Stomach (tissue), 9 donors: ENCODE measurements around the gene BAIAP3. TPM values are rescaled to one million over a fixed set of nuclear protein-coding genes. Genes with fewer than 3 reads are reported as not detected.
A peak's percentile ranks its signal among the peaks of the same experiment; 100 is the strongest.

Experiments
- DNase-seq, 2 donors: peaks; one replicate each; pipeline versions ENCODE4 v3.0.0 to v3.0.0-alpha.2; 2013 to 2019
- H3K27ac ChIP-seq, 5 donors: fragments of 200-600 bp in 4 of 5; sonication (generic) in 4 of 5; one replicate each; pipeline ENCODE4 v1.5.1; 2013 to 2019; ENCODE audit warnings: mild to moderate bottlenecking in 1 of 5, moderate library complexity in 1 of 5
- H3K27me3 ChIP-seq, 3 donors: fragments of 200-600 bp; sonication (generic); one replicate each; pipeline ENCODE4 v1.5.1; 2017 to 2019; ENCODE audit warnings: mixed run types in 1 of 3
- H3K36me3 ChIP-seq, 4 donors: fragments of 200-600 bp; sonication (generic); 1 replicate in 3 of 4; 2 replicates in 1 of 4; pipeline ENCODE4 v1.5.1; 2016 to 2019
- H3K4me1 ChIP-seq, 4 donors: fragments of 200-600 bp; sonication (generic); one replicate each; pipeline ENCODE4 v1.5.1; 2016 to 2019
- H3K4me3 ChIP-seq, 4 donors: fragments of 200-600 bp; sonication (generic) in 3 of 4; one replicate each; pipeline ENCODE4 v1.5.1; 2016 to 2019; ENCODE audit warnings: mild to moderate bottlenecking in 1 of 4
- H3K9me3 ChIP-seq, 4 donors: fragments of 200-600 bp; sonication (generic); one replicate each; pipeline ENCODE4 v1.5.1; 2016 to 2019
- CTCF ChIP-seq, 7 experiments: fragments of 450-650 bp in 4 of 7; fragments of 200-600 bp in 3 of 7; sonication (generic) in 3 of 7; IDR thresholded peaks; one replicate each; pipeline ENCODE4 v1.5.1; 2016 to 2019; ENCODE audit warnings: antibody characterized with exemption in 7 of 7, control low read depth in 2 of 7, mild to moderate bottlenecking in 1 of 7
- EP300 ChIP-seq: sonication (generic); formaldehyde crosslinking; IDR thresholded peaks from one replicate; pipeline ENCODE4 v1.6.1; 2017; ENCODE audit warnings: antibody characterized with exemption
- POLR2A ChIP-seq, 4 donors: fragments of 450-650 bp; IDR thresholded peaks; one replicate each; pipeline ENCODE4 v1.6.1; 2016; ENCODE audit warnings: antibody characterized with exemption in 4 of 4, control low read depth in 2 of 4, mild to moderate bottlenecking in 1 of 4, moderate library complexity in 1 of 4
- POLR2AphosphoS5 ChIP-seq, 3 donors: sonication (generic); formaldehyde crosslinking; IDR thresholded peaks; one replicate each; pipeline ENCODE4 v1.6.1; 2016; ENCODE audit warnings: antibody characterized with exemption in 3 of 3
- WGBS, 5 donors: extraction: QIAGEN DNeasy Blood & Tissue Kit in 3 of 5; methylation state at CpG; one replicate each; pipeline versions ENCODE4 v1.1.5 to v1.1.7; 2013 to 2018; 5-methylcytosine and 5-hydroxymethylcytosine counted together
- intact Hi-C: fragments of 100-400 bp; cut with DNase I; formaldehyde crosslinking; loops from one replicate; pipeline ENCODE4 v1.15.1; 2023; ENCODE audit warnings: low total_unique reads
- polyA plus RNA-seq, 3 donors: library from polyadenylated mRNA; stranded (reverse); fragments of 200-250 nt; gene quantifications; one replicate each; pipeline ENCODE4 v1.2.3, GENCODE V29; 2013
- total RNA-seq, 5 donors: library from RNA; depleted of rRNA; stranded (reverse); fragments of >200 nt; gene quantifications; one replicate each; pipeline versions ENCODE4 v1.1.0 to v1.2.3, GENCODE V29; 2014 to 2016
- donor health status: healthy with polysubstance abuse.
- donor health status: Bipolar disorder and iron deficiency.
- donor health status: healthy.

BAIAP3 gene
- total and polyA plus RNA-seq, 8 donors = 1.5 to 94.7 (median 4.2) TPM

GRCh38 chr16:1343428-1344242 lies 10.2 kb downstream of the BAIAP3 start:
- Histone ChIP-seq H3K4me1 (peaks cover 5 to 24% (median 21%) of the 10 kb centered on the region in 4 donors), H3K36me3 (peaks cover 6 to 15% (median 13%) of the 10 kb centered on the region in 4 donors), H3K4me3 (peak overlapping the region in 3 of 4 donors; percentile 19 to 44 (median 41)), H3K27me3 (peaks cover 0 to 17% (median 0%) of the 10 kb centered on the region in 3 donors), H3K9me3 (no peaks in the 10 kb centered on the region), H3K27ac (peak overlapping the region in 1 of 5 donors; percentile 53)
- intact Hi-C loops = no loop called here
- WGBS, 5 donors = 38 to 55% (median 45%) methylated on average over 31 to 44 of the region's 44 CpGs
- peak in 1 of 2 donors; percentile 32 for DNase-seq
- no peak for TF ChIP-seq POLR2A (IDR thresholded peaks at IDR 0.05)
- TF ChIP-seq POLR2AphosphoS5 (IDR thresholded peaks at IDR 0.05) = no peak
- no peak for TF ChIP-seq CTCF (IDR thresholded peaks at IDR 0.05)
- no peak for TF ChIP-seq EP300

- 82 to 92% (median 90%) methylated on average over 3 to 14 of the region's 14 CpGs for WGBS, 5 donors
- no peak overlapping the region for H3K4me3 ChIP-seq
- peaks cover 5 to 24% (median 21%) of the 10 kb centered on the region in 4 donors for H3K4me1 ChIP-seq
- no peak overlapping the region for H3K27ac ChIP-seq
- DNase-seq = no peak
- TF ChIP-seq POLR2AphosphoS5 (IDR thresholded peaks at IDR 0.05) (no peak), EP300 (no peak), POLR2A (IDR thresholded peaks at IDR 0.05) (no peak), CTCF (IDR thresholded peaks at IDR 0.05) (no peak)
- H3K9me3 ChIP-seq = no peaks in the 10 kb centered on the region
- intact Hi-C loops = no loop called here
- H3K27me3 ChIP-seq = peaks cover 0 to 15% (median 0%) of the 10 kb centered on the region in 3 donors
- H3K36me3 ChIP-seq = peaks cover 15 to 23% (median 22%) of the 10 kb centered on the region in 4 donors
Measured at GRCh38 chr16:1344499-1344898, 11.1 kb downstream of the BAIAP3 start.

- no peak for TF ChIP-seq EP300
- TF ChIP-seq POLR2A (IDR thresholded peaks at IDR 0.05) = no peak
- TF ChIP-seq POLR2AphosphoS5 (IDR thresholded peaks at IDR 0.05) = no peak
- no peak for TF ChIP-seq CTCF (IDR thresholded peaks at IDR 0.05)
- H3K4me3 ChIP-seq = no peak overlapping the region
- H3K27ac ChIP-seq = no peak overlapping the region
- H3K4me1 ChIP-seq = peaks cover 5 to 29% (median 25%) of the 10 kb centered on the region in 4 donors
- 74 to 80% (median 77%) methylated on average over 5 to 11 of the region's 11 CpGs for WGBS, 5 donors
- intact Hi-C loops = no loop called here
- peaks cover 0 to 15% (median 0%) of the 10 kb centered on the region in 3 donors for H3K27me3 ChIP-seq
- no peak for DNase-seq
- peaks cover 20 to 29% (median 28%) of the 10 kb centered on the region in 4 donors for H3K36me3 ChIP-seq
- no peaks in the 10 kb centered on the region for H3K9me3 ChIP-seq
Measured at GRCh38 chr16:1345087-1345486, 11.6 kb downstream of the BAIAP3 start.

- H3K4me1 ChIP-seq = peaks cover 11 to 37% (median 33%) of the 10 kb centered on the region in 4 donors
- TF ChIP-seq POLR2AphosphoS5 (IDR thresholded peaks at IDR 0.05) = no peak
- TF ChIP-seq POLR2A (IDR thresholded peaks at IDR 0.05) = no peak
- TF ChIP-seq EP300 = no peak
- no peak for TF ChIP-seq CTCF (IDR thresholded peaks at IDR 0.05)
- intact Hi-C loops = no loop called here
- no peak for DNase-seq
- peaks cover 20 to 34% (median 33%) of the 10 kb centered on the region in 4 donors for H3K36me3 ChIP-seq
- no peak overlapping the region for H3K27ac ChIP-seq
- WGBS, 5 donors = 52 to 76% (median 70%) methylated on average over 13 to 31 of the region's 31 CpGs
- no peaks in the 10 kb centered on the region for H3K9me3 ChIP-seq
- H3K4me3 ChIP-seq = no peak overlapping the region
- peaks cover 0 to 15% (median 0%) of the 10 kb centered on the region in 3 donors for H3K27me3 ChIP-seq
Measured at GRCh38 chr16:1345651-1346421, 12.4 kb downstream of the BAIAP3 start.
